Stomach (tissue), 9 donors: ENCODE measurements around the gene DLGAP1. TPM values are rescaled to one million over a fixed set of nuclear protein-coding genes. Genes with fewer than 3 reads are reported as not detected.

ENCODE experiments used
- DNase-seq, 2 donors: peaks; one replicate each; pipeline versions ENCODE4 v3.0.0 to v3.0.0-alpha.2; 2013 to 2019
- H3K27ac ChIP-seq, 5 donors: fragments of 200-600 bp in 4 of 5; sonication (generic) in 4 of 5; one replicate each; pipeline ENCODE4 v1.5.1; 2013 to 2019; ENCODE audit warnings: mild to moderate bottlenecking in 1 of 5, moderate library complexity in 1 of 5
- H3K27me3 ChIP-seq, 3 donors: fragments of 200-600 bp; sonication (generic); one replicate each; pipeline ENCODE4 v1.5.1; 2017 to 2019; ENCODE audit warnings: mixed run types in 1 of 3
- H3K36me3 ChIP-seq, 4 donors: fragments of 200-600 bp; sonication (generic); 1 replicate in 3 of 4; 2 replicates in 1 of 4; pipeline ENCODE4 v1.5.1; 2016 to 2019
- H3K4me1 ChIP-seq, 4 donors: fragments of 200-600 bp; sonication (generic); one replicate each; pipeline ENCODE4 v1.5.1; 2016 to 2019
- H3K4me3 ChIP-seq, 4 donors: fragments of 200-600 bp; sonication (generic) in 3 of 4; one replicate each; pipeline ENCODE4 v1.5.1; 2016 to 2019; ENCODE audit warnings: mild to moderate bottlenecking in 1 of 4
- H3K9me3 ChIP-seq, 4 donors: fragments of 200-600 bp; sonication (generic); one replicate each; pipeline ENCODE4 v1.5.1; 2016 to 2019
- CTCF ChIP-seq, 7 experiments: fragments of 450-650 bp in 4 of 7; fragments of 200-600 bp in 3 of 7; sonication (generic) in 3 of 7; IDR thresholded peaks; one replicate each; pipeline ENCODE4 v1.5.1; 2016 to 2019; ENCODE audit warnings: antibody characterized with exemption in 7 of 7, control low read depth in 2 of 7, mild to moderate bottlenecking in 1 of 7
- EP300 ChIP-seq: sonication (generic); formaldehyde crosslinking; IDR thresholded peaks from one replicate; pipeline ENCODE4 v1.6.1; 2017; ENCODE audit warnings: antibody characterized with exemption
- POLR2A ChIP-seq, 4 donors: fragments of 450-650 bp; IDR thresholded peaks; one replicate each; pipeline ENCODE4 v1.6.1; 2016; ENCODE audit warnings: antibody characterized with exemption in 4 of 4, control low read depth in 2 of 4, mild to moderate bottlenecking in 1 of 4, moderate library complexity in 1 of 4
- POLR2AphosphoS5 ChIP-seq, 3 donors: sonication (generic); formaldehyde crosslinking; IDR thresholded peaks; one replicate each; pipeline ENCODE4 v1.6.1; 2016; ENCODE audit warnings: antibody characterized with exemption in 3 of 3
- WGBS, 5 donors: extraction: QIAGEN DNeasy Blood & Tissue Kit in 3 of 5; methylation state at CpG; one replicate each; pipeline versions ENCODE4 v1.1.5 to v1.1.7; 2013 to 2018; 5-methylcytosine and 5-hydroxymethylcytosine counted together
- intact Hi-C: fragments of 100-400 bp; cut with DNase I; formaldehyde crosslinking; loops from one replicate; pipeline ENCODE4 v1.15.1; 2023; ENCODE audit warnings: low total_unique reads
- polyA plus RNA-seq, 3 donors: library from polyadenylated mRNA; stranded (reverse); fragments of 200-250 nt; gene quantifications; one replicate each; pipeline ENCODE4 v1.2.3, GENCODE V29; 2013
- total RNA-seq, 5 donors: library from RNA; depleted of rRNA; stranded (reverse); fragments of >200 nt; gene quantifications; one replicate each; pipeline versions ENCODE4 v1.1.0 to v1.2.3, GENCODE V29; 2014 to 2016
- donor health status: healthy with polysubstance abuse.
- donor health status: Bipolar disorder and iron deficiency.
- donor health status: healthy.

DLGAP1 gene
- total and polyA plus RNA-seq, 8 donors: 0.06 to 7.0 (median 1.3) TPM; not detected in 1

DNA sequence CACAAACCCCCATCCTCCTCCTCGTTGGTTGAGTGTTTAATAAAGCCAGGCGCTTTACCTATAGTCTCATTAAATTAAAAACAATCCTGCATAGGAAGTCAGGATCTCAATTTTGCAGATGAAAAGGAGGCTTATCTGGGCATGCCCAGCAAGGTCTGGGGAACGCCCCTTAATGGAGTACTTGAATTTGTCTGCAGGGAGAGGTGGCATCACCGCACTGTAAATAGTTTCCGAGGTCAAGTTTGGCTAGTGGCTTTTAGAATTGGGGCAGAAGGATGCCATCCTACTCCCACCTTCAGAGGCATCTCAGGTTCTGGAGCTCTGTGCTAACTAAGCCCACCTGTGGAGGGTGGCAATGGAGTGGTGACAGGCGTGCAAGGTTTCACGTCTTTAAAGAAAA, 855.9 kb downstream of the DLGAP1 start:
- H3K4me1 ChIP-seq: peaks cover 34 to 69% (median 52%) of the 10 kb centered on the region in 4 donors
- peak overlapping the region in 2 of 5 donors; percentile 41 to 96 for H3K27ac ChIP-seq

GRCh38 chr18:3598581-3598980, 856.5 kb downstream of the DLGAP1 start:
- peaks cover 0 to 5% (median 0%) of the 10 kb centered on the region in 4 donors for H3K36me3 ChIP-seq
- peaks cover 28 to 65% (median 47%) of the 10 kb centered on the region in 4 donors for H3K4me1 ChIP-seq
- TF ChIP-seq CTCF (IDR thresholded peaks at IDR 0.05) (no peak), POLR2A (IDR thresholded peaks at IDR 0.05) (no peak), POLR2AphosphoS5 (IDR thresholded peaks at IDR 0.05) (no peak), EP300 (no peak)
- intact Hi-C loops: no loop called here
- H3K27me3 ChIP-seq: no peaks in the 10 kb centered on the region
- no peak for DNase-seq
- H3K27ac ChIP-seq: peak overlapping the region in 2 of 5 donors; percentile 96
- 96 to 97% (median 96%) methylated on average over 10 of the region's 10 CpGs for WGBS, 5 donors
- H3K4me3 ChIP-seq: no peak overlapping the region
- no peaks in the 10 kb centered on the region for H3K9me3 ChIP-seq

More for the DNA sequence above, 855.9 kb downstream of the DLGAP1 start:
- peaks cover 0 to 5% (median 0%) of the 10 kb centered on the region in 4 donors for H3K36me3 ChIP-seq
- no peak for DNase-seq
- TF ChIP-seq CTCF (IDR thresholded peaks at IDR 0.05): no peak
- TF ChIP-seq POLR2AphosphoS5 (IDR thresholded peaks at IDR 0.05): no peak
- TF ChIP-seq EP300: no peak
- no peak for TF ChIP-seq POLR2A (IDR thresholded peaks at IDR 0.05)
- H3K4me3 ChIP-seq: no peak overlapping the region
- 80 to 85% (median 81%) methylated on average over 7 of the region's 7 CpGs for WGBS, 5 donors
- no peaks in the 10 kb centered on the region for H3K9me3 ChIP-seq
- intact Hi-C loops: no loop called here
- no peaks in the 10 kb centered on the region for H3K27me3 ChIP-seq

DNA sequence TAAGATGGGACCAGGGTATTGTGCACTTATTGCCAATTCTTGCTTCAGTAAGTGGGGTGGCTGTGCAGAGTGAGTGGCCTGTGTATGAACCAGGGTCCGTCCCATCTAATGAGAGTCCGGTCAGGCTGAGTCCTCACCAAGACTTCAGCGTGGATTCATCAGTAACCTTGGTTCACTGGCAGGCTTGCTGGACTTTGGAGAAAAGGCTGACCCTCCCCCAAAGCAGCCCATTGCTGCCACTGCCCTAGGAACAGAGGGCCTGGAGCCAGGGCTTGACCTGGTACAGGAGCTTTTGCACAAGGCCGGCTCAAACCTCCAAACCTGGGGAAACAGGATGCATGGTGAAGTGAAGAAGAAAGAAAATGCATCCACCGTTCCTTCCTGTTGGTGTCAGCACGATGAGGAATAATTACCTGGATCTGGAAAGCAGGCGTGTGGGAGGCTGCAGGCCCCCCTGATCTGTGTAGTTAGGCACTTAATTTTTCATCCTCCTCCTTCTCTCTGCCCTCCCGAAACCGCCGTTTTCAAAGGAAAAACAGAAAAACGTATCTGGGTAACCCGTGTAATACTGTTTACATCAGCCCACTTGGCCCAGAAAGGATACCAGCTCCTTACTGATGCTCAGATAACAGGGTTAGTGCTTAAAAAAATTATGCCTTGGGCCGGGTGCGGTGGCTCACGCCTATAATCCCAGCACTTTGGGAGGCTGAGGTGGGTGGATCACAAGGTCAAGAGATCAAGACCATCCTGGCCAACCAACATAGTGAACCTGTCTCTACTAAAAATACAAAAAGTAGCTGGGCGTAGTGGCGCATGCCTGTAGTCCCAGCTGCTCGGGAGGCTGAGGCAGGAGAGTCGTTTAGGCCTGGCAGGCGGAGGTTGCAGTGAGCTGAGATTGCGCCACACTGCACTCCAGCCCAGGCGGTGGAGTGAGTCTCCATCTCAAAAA, 857.4 kb downstream of the DLGAP1 start:
- intact Hi-C loops: no loop called here
- 80 to 88% (median 87%) methylated on average over 22 of the region's 22 CpGs for WGBS, 5 donors
- Histone ChIP-seq H3K36me3 (peaks cover 0 to 5% (median 0%) of the 10 kb centered on the region in 4 donors), H3K4me1 (peaks cover 36 to 68% (median 51%) of the 10 kb centered on the region in 4 donors), H3K27ac (peak overlapping the region; percentile 10 to 96 (median 96)), H3K4me3 (peak overlapping the region in 1 of 4 donors; percentile 26), H3K9me3 (no peaks in the 10 kb centered on the region), H3K27me3 (no peaks in the 10 kb centered on the region)
- no peak for TF ChIP-seq POLR2A (IDR thresholded peaks at IDR 0.05)
- TF ChIP-seq EP300: no peak
- no peak for TF ChIP-seq POLR2AphosphoS5 (IDR thresholded peaks at IDR 0.05)
- TF ChIP-seq CTCF (IDR thresholded peaks at IDR 0.05): no peak
- peak in 1 of 2 donors; percentile 37 for DNase-seq

DNA sequence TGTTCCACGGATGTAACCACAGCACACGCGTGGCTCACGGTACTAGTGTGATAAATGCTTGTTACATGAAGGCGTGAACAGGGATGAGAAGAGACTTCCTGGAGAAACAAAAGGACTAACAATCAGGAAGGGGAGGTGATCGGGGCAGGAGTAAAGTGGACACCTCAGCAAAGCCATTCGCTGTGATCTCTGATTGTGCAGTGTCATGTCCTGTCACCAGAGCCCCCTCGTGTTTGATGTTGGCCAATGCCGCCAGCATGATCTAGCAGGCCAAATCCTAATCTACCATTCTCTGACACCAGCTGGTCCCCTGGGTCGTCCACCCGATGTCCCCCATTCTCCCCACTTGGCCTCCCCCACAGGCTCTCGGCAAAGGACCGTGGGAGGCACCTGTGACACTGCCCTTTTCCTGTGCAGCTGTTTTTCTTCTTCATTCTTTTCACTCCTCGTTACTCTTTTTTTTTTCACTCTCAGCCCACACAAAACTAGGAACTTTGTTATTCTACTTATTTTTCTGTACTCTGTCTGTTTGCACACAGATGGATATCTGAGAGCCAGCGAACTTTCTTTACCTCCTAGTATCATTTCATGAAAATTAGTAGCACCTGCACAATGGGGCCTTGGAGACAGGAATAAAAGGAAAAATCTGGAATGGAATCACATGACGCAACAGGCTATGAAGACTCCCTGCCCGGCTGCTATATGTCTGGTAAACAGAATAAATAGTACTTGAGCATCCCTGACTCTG, 858.3 kb downstream of the DLGAP1 start:
- Histone ChIP-seq H3K27me3 (no peaks in the 10 kb centered on the region), H3K36me3 (peaks cover 0 to 5% (median 0%) of the 10 kb centered on the region in 4 donors), H3K27ac (peak overlapping the region; percentile 86 to 96 (median 96)), H3K9me3 (no peaks in the 10 kb centered on the region), H3K4me3 (peak overlapping the region in 2 of 4 donors; percentile 13 to 26), H3K4me1 (peaks cover 33 to 60% (median 48%) of the 10 kb centered on the region in 4 donors)
- TF ChIP-seq CTCF (IDR thresholded peaks at IDR 0.05): no peak
- peak in 1 of 3 donors; percentile 2 for TF ChIP-seq POLR2AphosphoS5 (IDR thresholded peaks at IDR 0.05)
- DNase-seq: peak; percentile 46 to 76
- 23 to 39% (median 34%) methylated on average over 17 of the region's 17 CpGs for WGBS, 5 donors
- intact Hi-C loops: no loop called here
